ENCODE measurements around the gene BCAP31.
"Not testable (repeated sequence)": the region's sequence is repeated elsewhere in the genome, so short reads cannot be mapped to it uniquely, and the experiment has no call there.

GRCh38 chrX:153745067-153745433 lies 20.9 kb upstream of the BCAP31 start:
- not testable (repeated sequence) for TF ChIP-seq POLR2A, CTCF (IDR thresholded peaks at IDR 0.05)

Data from tibial nerve (tissue), 3 donors.